IMR-90 (cell line): ENCODE measurements around the gene PTX4. TPM values are rescaled to one million over a fixed set of nuclear protein-coding genes. Genes with fewer than 3 reads are reported as not detected.

Experiments
- ATAC-seq: fragments of 200-7000 bp; cut with Tn5 transposase; 2 replicates; pipeline ENCODE4 v1.9.1; 2020; ENCODE audit warnings: low read depth, mild to moderate bottlenecking, moderate library complexity
- BruUV-seq: library from RNA; stranded (reverse); fragments of 400-500 nt; replicated peaks from 2 replicates; lab custom pipeline; 2021; lab: Mats Ljungman, UMichigan
- CTCF ChIA-PET: fragments of 300-600 bp; formaldehyde crosslinking; extraction: SDS; loops from one replicate; lab custom pipeline; 2021; ENCODE audit warnings: antibody characterized with exemption; lab: Yijun Ruan, JAX
- POLR2A ChIA-PET: fragments of 300-600 bp; sonication (Branson Sonifier 250); formaldehyde crosslinking; loops from one replicate; lab custom pipeline; 2022; ENCODE audit warnings: antibody characterized with exemption; ENCODE audit not compliant: unreplicated experiment; lab: Charles Lee
- DNase-seq: peaks from one replicate; pipeline ENCODE4 v3.0.0; 2013
- H2AFZ ChIP-seq: replicated peaks from 2 replicates; pipeline ENCODE3; 2013; ENCODE audit warnings: low read length, mild to moderate bottlenecking; ENCODE audit not compliant: poor library complexity
- H2AK5ac ChIP-seq: 2 replicates; pipeline ENCODE4 v1.6.1; 2013; ENCODE audit warnings: low read depth, low read length, inconsistent platforms
- H2AK9ac ChIP-seq: replicated peaks from 2 replicates; pipeline ENCODE3; 2013; ENCODE audit warnings: mild to moderate bottlenecking, low read depth, low read length, moderate library complexity; ENCODE audit not compliant: poor library complexity
- H2BK120ac ChIP-seq: 2 replicates; pipeline ENCODE4 v1.6.1; 2013; ENCODE audit warnings: low read depth, low read length, inconsistent platforms
- H2BK15ac ChIP-seq: 3 replicates; pipeline ENCODE4 v1.6.1; 2013; ENCODE audit warnings: low read depth, low read length, inconsistent platforms
- H2BK20ac ChIP-seq: 2 replicates; pipeline ENCODE4 v1.6.1; 2013; ENCODE audit warnings: low read depth, mild to moderate bottlenecking, inconsistent platforms, low read length, moderate library complexity
- H2BK5ac ChIP-seq: 2 replicates; pipeline ENCODE4 v1.6.1; 2013; ENCODE audit warnings: mild to moderate bottlenecking, low read depth, low read length, inconsistent platforms; ENCODE audit not compliant: poor library complexity, severe bottlenecking
- H3K14ac ChIP-seq: replicated peaks from 2 replicates; pipeline ENCODE4 v1.6.1; 2013; ENCODE audit warnings: low read depth, low read length, inconsistent platforms
- H3K18ac ChIP-seq: 2 replicates; pipeline ENCODE4 v1.6.1; 2013; ENCODE audit warnings: low read depth, low read length, control low read depth
- H3K23ac ChIP-seq: 2 replicates; pipeline ENCODE4 v1.6.1; 2013; ENCODE audit warnings: low read depth, low read length, inconsistent platforms
- H3K27ac ChIP-seq: 2 replicates; pipeline ENCODE4 v1.5.1; 2013; ENCODE audit warnings: mild to moderate bottlenecking, control low read depth, low read length; ENCODE audit not compliant: insufficient read depth
- H3K27me3 ChIP-seq: 2 replicates; pipeline ENCODE4 v1.6.1; 2013; ENCODE audit warnings: low read length; ENCODE audit not compliant: control insufficient read depth, insufficient read depth
- H3K36me3 ChIP-seq: 2 replicates; pipeline ENCODE4 v1.6.1; 2013; ENCODE audit warnings: low read length, mixed read lengths; ENCODE audit not compliant: control insufficient read depth, insufficient read depth
- H3K4ac ChIP-seq: 2 replicates; pipeline ENCODE4 v1.6.1; 2013; ENCODE audit warnings: low read depth, low read length, inconsistent platforms
- H3K4me1 ChIP-seq: 2 replicates; pipeline ENCODE4 v1.6.1; 2013; ENCODE audit warnings: low read length, mixed read lengths; ENCODE audit not compliant: control insufficient read depth, insufficient read depth
- H3K4me2 ChIP-seq: 2 replicates; pipeline ENCODE4 v1.6.1; 2013; ENCODE audit warnings: low read depth, mild to moderate bottlenecking, control low read depth, low read length, moderate library complexity
- H3K4me3 ChIP-seq: 2 replicates; pipeline ENCODE4 v1.5.1; 2013; ENCODE audit warnings: low read depth, mild to moderate bottlenecking, control low read depth, low read length, moderate library complexity; ENCODE audit not compliant: insufficient read depth
- H3K56ac ChIP-seq: 2 replicates; pipeline ENCODE4 v1.6.1; 2013; ENCODE audit warnings: low read length, inconsistent platforms; ENCODE audit not compliant: insufficient read depth; ENCODE audit errors: extremely low read depth
- H3K79me1 ChIP-seq, 2 experiments: 2 replicates each; pipeline ENCODE4 v1.6.1; 2013; ENCODE audit warnings: low read length in 2 of 2, inconsistent platforms in 1 of 2, low read depth in 1 of 2
- H3K9ac ChIP-seq: 2 replicates; pipeline ENCODE4 v1.6.1; 2013; ENCODE audit warnings: low read depth, low read length, control low read depth
- H3K9me1 ChIP-seq: 2 replicates; pipeline ENCODE4 v1.6.1; 2013; ENCODE audit warnings: low read length, inconsistent platforms; ENCODE audit not compliant: insufficient read depth
- H3K9me3 ChIP-seq: 2 replicates; pipeline ENCODE4 v1.6.1; 2013; ENCODE audit warnings: low read length; ENCODE audit not compliant: control insufficient read depth, insufficient read depth
- H4K20me1 ChIP-seq: 2 replicates; pipeline ENCODE4 v1.6.1; 2013; ENCODE audit warnings: low read length, inconsistent platforms; ENCODE audit not compliant: insufficient read depth
- H4K5ac ChIP-seq: 2 replicates; pipeline ENCODE4 v1.6.1; 2013; ENCODE audit warnings: mild to moderate bottlenecking, low read depth, low read length, control low read depth
- H4K8ac ChIP-seq, 2 experiments: 2 replicates each; pipeline ENCODE4 v1.6.1; 2013; ENCODE audit warnings: low read depth in 2 of 2, low read length in 2 of 2, control low read depth in 1 of 2, inconsistent platforms in 1 of 2
- H4K91ac ChIP-seq: 2 replicates; pipeline ENCODE4 v1.6.1; 2013; ENCODE audit warnings: low read depth, low read length, inconsistent platforms; ENCODE audit not compliant: insufficient read depth
- BHLHE40 ChIP-seq: fragments of 150-350 bp; IDR thresholded peaks from 2 replicates; pipeline ENCODE4 v1.6.1; 2016; ENCODE audit warnings: mild to moderate bottlenecking, low read depth, low read length
- CEBPB ChIP-seq: IDR thresholded peaks from 2 replicates; pipeline ENCODE4 v1.6.1; 2012; ENCODE audit warnings: low read depth, low read length, improper control_type of control experiment
- CHD1 ChIP-seq: IDR thresholded peaks from 2 replicates; pipeline ENCODE4 v1.6.1; 2012; ENCODE audit warnings: low read depth, low read length, improper control_type of control experiment
- FOS ChIP-seq: fragments of 150-350 bp; IDR thresholded peaks from 2 replicates; pipeline ENCODE4 v1.6.1; 2016; ENCODE audit warnings: low read depth, low read length
- MAFK ChIP-seq: IDR thresholded peaks from 2 replicates; pipeline ENCODE4 v1.6.1; 2012; ENCODE audit warnings: low read depth, low read length, improper control_type of control experiment
- MAZ ChIP-seq: IDR thresholded peaks from 2 replicates; pipeline ENCODE4 v1.6.1; 2012; ENCODE audit warnings: low read depth, mild to moderate bottlenecking, low read length, improper control_type of control experiment, moderate library complexity, borderline replicate concordance
- NFE2L2 ChIP-seq: fragments of 150-350 bp; IDR thresholded peaks from 2 replicates; pipeline ENCODE4 v1.6.1; 2016; ENCODE audit warnings: low read depth, mild to moderate bottlenecking, low read length
- POLR2A ChIP-seq: IDR thresholded peaks from 2 replicates; pipeline ENCODE4 v1.6.1; 2012; ENCODE audit warnings: mild to moderate bottlenecking, low read depth, low read length
- WGBS, 2 experiments: methylation state at CpG; one replicate each; pipeline versions ENCODE4 v1.1.5 to v1.1.7; 2013; ENCODE audit warnings: missing lambda C conversion rate in 2 of 2; ENCODE audit not compliant: insufficient read length in 1 of 2; ENCODE audit errors: extremely low coverage in 2 of 2; 5-methylcytosine and 5-hydroxymethylcytosine counted together
- dilution Hi-C: fragments of 300-500 bp; cut with HindIII; formaldehyde crosslinking; loops from one replicate; pipeline ENCODE4 v1.14.3; 2018; ENCODE audit warnings: low sequenced_read_pairs; ENCODE audit not compliant: unreplicated experiment
- in situ Hi-C: fragments of 300-500 bp; cut with MboI; formaldehyde crosslinking; loops from 3 replicates; pipeline ENCODE4 v1.14.3; 2019; ENCODE audit warnings: low sequenced_read_pairs, inconsistent platforms, mixed read lengths
- intact Hi-C: fragments of 100-400 bp; cut with micrococcal nuclease; formaldehyde crosslinking; loops from 2 replicates; pipeline ENCODE4 v1.10.0; 2022
- polyA plus RNA-seq, 3 experiments: library from polyadenylated mRNA; depleted of rRNA; stranded (reverse); fragments of >200 nt; gene quantifications; 2 replicates each; pipeline ENCODE4 v1.2.3, GENCODE V29; 2012; ENCODE audit warnings: low replicate concordance in 1 of 3
- total RNA-seq: library from RNA; depleted of rRNA; stranded (reverse); fragments of >200 nt; gene quantifications from 2 replicates; pipeline ENCODE4 v1.2.3, GENCODE V29; 2012
- TF ChIP-seq, protein P1 (sequence below): fragments of 150-350 bp; IDR thresholded peaks from 2 replicates; pipeline ENCODE4 v1.6.1; 2016; ENCODE audit warnings: low read depth, mild to moderate bottlenecking, low read length, moderate library complexity, borderline replicate concordance

The PTX4 gene
- total and polyA plus RNA-seq, 2 of the 4 experiments (the other 2 are of a cell fraction): 0.07 TPM; not detected in 1

DNA sequence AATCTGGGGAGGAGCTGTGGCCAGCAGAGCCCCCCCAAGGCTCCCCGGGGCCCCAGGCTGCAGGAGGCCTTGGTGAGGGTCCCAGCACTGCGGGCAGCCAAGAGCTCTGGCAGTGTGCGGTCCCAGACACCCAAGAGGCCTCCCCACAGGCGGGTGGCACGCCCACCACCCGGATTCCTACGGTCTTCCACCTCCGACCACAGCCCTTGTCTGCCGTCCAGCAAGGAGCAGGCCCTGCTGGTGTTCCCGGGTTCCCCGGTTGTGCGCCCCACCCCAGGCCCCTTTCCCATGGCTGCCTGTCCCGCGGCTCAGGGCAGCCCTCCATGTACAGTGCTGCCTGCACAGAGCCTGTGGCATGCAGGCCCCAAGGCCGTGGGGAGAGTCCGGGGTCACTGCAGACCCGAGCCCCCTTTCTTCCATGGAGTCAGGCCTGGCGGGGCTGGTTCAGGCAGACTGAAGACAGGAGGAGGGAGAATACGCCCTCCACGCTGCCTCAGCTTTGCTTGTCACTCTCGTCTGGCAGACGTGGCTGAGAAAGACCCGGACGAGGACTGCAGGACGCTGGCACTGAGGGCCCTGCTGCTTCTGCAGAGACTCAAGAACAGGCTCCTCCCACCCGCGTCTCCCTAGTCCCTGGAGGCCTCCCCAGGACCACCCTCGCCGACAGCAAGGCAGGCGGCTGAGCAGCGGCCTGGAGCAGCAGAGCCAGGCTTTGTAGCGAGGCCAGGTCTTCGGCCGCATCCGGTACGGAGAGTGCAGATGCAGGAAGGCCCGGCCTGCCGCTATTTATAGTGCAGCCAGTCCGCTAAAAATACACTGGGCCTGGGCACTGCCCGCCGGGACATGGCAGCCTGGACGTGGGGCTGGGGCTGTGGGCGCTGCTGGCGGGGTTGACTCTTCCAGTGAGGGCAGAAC lies 20.8 kb upstream of the PTX4 start:
- Histone ChIP-seq H3K9me3 (peaks cover 4% of the 10 kb centered on the region), H3K79me1 (no peaks in the 10 kb centered on the region), H3K9ac (no peak overlapping the region), H4K91ac (no peak overlapping the region), H3K36me3 (peaks cover 27% of the 10 kb centered on the region), H4K5ac (no peak overlapping the region), H3K4ac (no peak overlapping the region), H3K9me1 (no peaks in the 10 kb centered on the region), H3K4me1 (no peaks in the 10 kb centered on the region), H2AK5ac (no peak overlapping the region), H3K4me2 (no peak overlapping the region), H2BK15ac (no peak overlapping the region), H3K14ac (no peak overlapping the region), H4K20me1 (no peaks in the 10 kb centered on the region; the same call in 1 of the 2 replicates), H2BK120ac (no peak overlapping the region), H3K27ac (no peak overlapping the region), H3K23ac (no peak overlapping the region), H3K4me3 (no peak overlapping the region), H4K8ac (no peak overlapping the region), H2BK5ac (no peak overlapping the region), H3K56ac (no peak overlapping the region), H2BK20ac (no peak overlapping the region), H2AFZ (peak overlapping the region; percentile 23), H3K18ac (no peak overlapping the region), H3K27me3 (no peaks in the 10 kb centered on the region), H2AK9ac (no peak overlapping the region)
- ATAC-seq: no peak
- BruUV-seq: no TSS peak
- dilution Hi-C loops: no loop called here
- TF ChIP-seq MAFK (no peak), CEBPB (no peak), POLR2A (no peak), BHLHE40 (no peak), MAZ (no peak), CHD1 (no peak), FOS (no peak), NFE2L2 (no peak)
- TF ChIP-seq, protein P1, sequence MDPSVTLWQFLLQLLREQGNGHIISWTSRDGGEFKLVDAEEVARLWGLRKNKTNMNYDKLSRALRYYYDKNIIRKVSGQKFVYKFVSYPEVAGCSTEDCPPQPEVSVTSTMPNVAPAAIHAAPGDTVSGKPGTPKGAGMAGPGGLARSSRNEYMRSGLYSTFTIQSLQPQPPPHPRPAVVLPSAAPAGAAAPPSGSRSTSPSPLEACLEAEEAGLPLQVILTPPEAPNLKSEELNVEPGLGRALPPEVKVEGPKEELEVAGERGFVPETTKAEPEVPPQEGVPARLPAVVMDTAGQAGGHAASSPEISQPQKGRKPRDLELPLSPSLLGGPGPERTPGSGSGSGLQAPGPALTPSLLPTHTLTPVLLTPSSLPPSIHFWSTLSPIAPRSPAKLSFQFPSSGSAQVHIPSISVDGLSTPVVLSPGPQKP: no peak
- DNase-seq: no peak
- WGBS, 2 experiments: 87% methylated on average over 15 of the region's 44 CpGs; no CpG with 5 or more reads in 1 of the 2 experiments
- ChIA-PET CTCF (no interaction called here), POLR2A (no interaction called here)
- in situ Hi-C loops: no loop called here
- intact Hi-C loops: no loop called here
